K562 (cell line): Measurements from ENCODE around the gene MCM6. TPM values are rescaled to one million over a fixed set of nuclear protein-coding genes. Genes with fewer than 3 reads are reported as not detected.
A peak's percentile ranks its signal among the peaks of the same experiment; 100 is the strongest.

Source experiments
- ATAC-seq: fragments of 200-7000 bp; cut with Tn5 transposase; 3 replicates; pipeline ENCODE4 v1.9.1; 2020; ENCODE audit warnings: moderate library complexity
- BruUV-seq: library from RNA; stranded (reverse); fragments of 400-500 nt; replicated peaks from 2 replicates; lab custom pipeline; 2021; lab: Mats Ljungman, UMichigan
- CTCF ChIA-PET: fragments of 300-600 bp; formaldehyde crosslinking; extraction: SDS; loops from one replicate; lab custom pipeline; 2021; ENCODE audit warnings: low intra/inter-chr PET ratio; lab: Yijun Ruan, JAX
- POLR2A ChIA-PET: fragments of 300-600, 350-650 bp; sonication (Branson Sonifier 250); formaldehyde crosslinking; extraction: SDS; loops from one replicate; lab custom pipeline; 2021; ENCODE audit warnings: antibody characterized with exemption, inconsistent platforms; lab: Yijun Ruan, JAX
- DNase-seq, 4 experiments: peaks; one replicate each; pipeline versions ENCODE4 v3.0.0 to v3.0.0-alpha.2; 2011 to 2018; ENCODE audit warnings: low spot score in 3 of 4, mixed read lengths in 3 of 4; ENCODE audit errors: extremely low read depth in 1 of 4
- FAIRE-seq: peaks from 2 replicates; lab custom pipeline; 2011; peaks lifted over from hg19 to GRCh38; lab: Jason Lieb, UNC
- H2AFZ ChIP-seq: 2 replicates; pipeline ENCODE4 v1.6.0; 2011; ENCODE audit warnings: low read depth, low read length, control low read depth, inconsistent platforms
- H3K27ac ChIP-seq: fragments of 200-600 bp; 3 replicates; pipeline ENCODE4 v1.8.0; 2011; ENCODE audit warnings: low read depth, mild to moderate bottlenecking, control low read depth, inconsistent platforms, low read length, moderate library complexity, mixed read lengths; ENCODE audit errors: extremely low read depth
- H3K27me3 ChIP-seq, 2 experiments: fragments of 300-600 bp in 1 of 2; 2 replicates in 1 of 2; 3 replicates in 1 of 2; pipeline versions ENCODE4 v1.6.0 to v1.8.0; 2011; ENCODE audit warnings: inconsistent platforms in 2 of 2, low read length in 2 of 2, mild to moderate bottlenecking in 1 of 2, mixed read lengths in 1 of 2, moderate library complexity in 1 of 2; ENCODE audit not compliant: control insufficient read depth in 2 of 2, insufficient read depth in 2 of 2
- H3K36me3 ChIP-seq: fragments of 300-600 bp; 3 replicates; pipeline ENCODE4 v1.8.0; 2011; ENCODE audit warnings: mild to moderate bottlenecking, low read length, inconsistent platforms; ENCODE audit not compliant: control insufficient read depth, insufficient read depth
- H3K4me1 ChIP-seq, 2 experiments: fragments of 200-600 bp in 1 of 2; replicated peaks in 1 of 2; 2 replicates in 1 of 2; 3 replicates in 1 of 2; pipeline versions ENCODE4 v1.5.1 to v1.8.0; 2011; ENCODE audit warnings: inconsistent platforms in 2 of 2, low read length in 2 of 2, mild to moderate bottlenecking in 1 of 2, mixed read lengths in 1 of 2, moderate library complexity in 1 of 2; ENCODE audit not compliant: control insufficient read depth in 2 of 2, insufficient read depth in 2 of 2
- H3K4me2 ChIP-seq: 2 replicates; pipeline ENCODE4 v1.6.1; 2011; ENCODE audit warnings: low read length, control low read depth, inconsistent platforms, mixed read lengths; ENCODE audit not compliant: insufficient read depth
- H3K4me3 ChIP-seq: fragments of 200-600 bp; sonication (generic), shearing (Covaris generic); 2 replicates; pipeline ENCODE4 v1.5.1; 2016; ENCODE audit warnings: control low read depth, inconsistent platforms
- H3K79me2 ChIP-seq: fragments of 200-600 bp; 3 replicates; pipeline ENCODE4 v1.8.0; 2011; ENCODE audit warnings: low read length, inconsistent platforms; ENCODE audit not compliant: control insufficient read depth, insufficient read depth
- H3K9ac ChIP-seq, 2 experiments: 2 replicates each; pipeline versions ENCODE4 v1.6.0 to v1.6.1; 2011; ENCODE audit warnings: low read depth in 2 of 2, low read length in 2 of 2, control low read depth in 1 of 2, inconsistent platforms in 1 of 2, mild to moderate bottlenecking in 1 of 2, mixed read lengths in 1 of 2; ENCODE audit not compliant: insufficient read depth in 1 of 2
- H3K9me1 ChIP-seq: one replicate; pipeline ENCODE4 v1.6.0; 2011; ENCODE audit warnings: inconsistent platforms, mild to moderate bottlenecking, low read length, moderate library complexity; ENCODE audit not compliant: control insufficient read depth, insufficient read depth
- H3K9me3 ChIP-seq: replicated peaks from 2 replicates; pipeline ENCODE4 v1.5.1; 2011; ENCODE audit warnings: low read depth, low read length, inconsistent platforms; ENCODE audit not compliant: control insufficient read depth, insufficient read depth
- H4K20me1 ChIP-seq: replicated peaks from 2 replicates; pipeline ENCODE4 v1.6.1; 2011; ENCODE audit warnings: low read length, inconsistent platforms, mixed read lengths; ENCODE audit not compliant: control insufficient read depth, insufficient read depth
- ATF1 ChIP-seq, 2 experiments: fragments of 450-650 bp in 1 of 2; IDR thresholded peaks; 2 replicates each; pipeline ENCODE4 v1.6.1; 2016; ENCODE audit warnings: missing compliant biosample characterization in 1 of 2, missing genetic modification characterization in 1 of 2
- BHLHE40 ChIP-seq: IDR thresholded peaks from 2 replicates; pipeline ENCODE4 v1.6.1; 2011; ENCODE audit warnings: low read length, improper control_type of control experiment
- EP400 ChIP-seq: fragments of 450-650 bp; IDR thresholded peaks from 2 replicates; pipeline ENCODE4 v1.6.1; 2017; ENCODE audit warnings: antibody characterized with exemption, mild to moderate bottlenecking, moderate library complexity
- L3MBTL2 ChIP-seq: fragments of 450-650 bp; IDR thresholded peaks from 2 replicates; pipeline ENCODE4 v1.6.1; 2016; ENCODE audit warnings: mild to moderate bottlenecking, moderate library complexity
- MNT ChIP-seq, 2 experiments: fragments of 450-650 bp; conservative IDR thresholded peaks; 2 replicates each; pipeline ENCODE4 v1.6.1; 2017; ENCODE audit warnings: mild to moderate bottlenecking in 2 of 2, moderate library complexity in 2 of 2
- RAD51 ChIP-seq: fragments of 450-650 bp; IDR thresholded peaks from 2 replicates; pipeline ENCODE4 v1.7.1; 2016; ENCODE audit warnings: low read depth, mild to moderate bottlenecking, borderline replicate concordance
- SPI1 ChIP-seq: IDR thresholded peaks from 2 replicates; pipeline ENCODE4 v1.6.1; 2011; ENCODE audit warnings: low read depth, low read length, control low read depth, borderline replicate concordance
- ZBTB33 ChIP-seq: sonication (generic); formaldehyde crosslinking; IDR thresholded peaks from 2 replicates; pipeline ENCODE4 v1.8.1; 2023; ENCODE audit warnings: mild to moderate bottlenecking, missing genetic modification reagents
- ZNF384 ChIP-seq: IDR thresholded peaks from 2 replicates; pipeline ENCODE4 v1.6.1; 2012; ENCODE audit warnings: low read depth, low read length, improper control_type of control experiment
- WGBS: fragments of 100-300 bp; shearing (Covaris generic); methylation state at CpG from one replicate; pipeline ENCODE4 v1.1.6; 2016; ENCODE audit warnings: low coverage, mixed read lengths; ENCODE audit not compliant: insufficient coverage; ENCODE audit errors: missing lambda C conversion rate; 5-methylcytosine and 5-hydroxymethylcytosine counted together
- in situ Hi-C: fragments of 300-500 bp; cut with MboI; formaldehyde crosslinking; loops from 4 replicates; pipeline ENCODE4 v1.15.0; 2018; ENCODE audit warnings: inconsistent platforms, mixed read lengths
- intact Hi-C: fragments of 100-400 bp; cut with micrococcal nuclease; formaldehyde crosslinking; loops from 2 replicates; pipeline ENCODE4 v1.14.2; 2022
- polyA plus RNA-seq, 8 experiments: library from polyadenylated mRNA; depleted of rRNA in 4 of 8; stranded (reverse) in 5 of 8; unstranded in 3 of 8; fragments of >200 nt; fragmentation: Nextera tagmentation in 2 of 8; fragmentation: Illumina TruSeq in 1 of 8; extraction: Ambion mirVana in 2 of 8; extraction: Trizol in 1 of 8; gene quantifications; 2 replicates each; pipeline versions ENCODE4 v1.2.1 to v1.2.3, GENCODE V29; 2011 to 2014; ENCODE audit warnings: inconsistent platforms in 1 of 8, missing spikeins in 1 of 8
- total RNA-seq, 7 experiments: library from RNA; depleted of rRNA in 6 of 7; stranded (reverse); fragments of >200 nt in 6 of 7; fragmentation: Illumina TruSeq in 2 of 7; extraction: Trizol in 2 of 7; gene quantifications; 2 replicates each; pipeline versions ENCODE4 v1.2.1 to v1.2.3, GENCODE V29; 2011 to 2021; ENCODE audit warnings: low replicate concordance in 1 of 7

The MCM6 gene
- total and polyA plus RNA-seq, 9 of the 15 experiments (the other 6 are each of a cell fraction or from before 2014, with no cell fraction given): 42.6 to 133 (median 82.4) TPM

GRCh38 chr2:135798275-135798705 is 78.0 kb downstream of the MCM6 start:
- Histone ChIP-seq H3K4me2 (no peak overlapping the region), H3K4me3 (no peak overlapping the region), H3K9me3 (peaks cover 6% of the 10 kb centered on the region), H2AFZ (no peak overlapping the region; the same call in 1 of the 2 replicates), H3K4me1 (no peaks in the 10 kb centered on the region; a peak in 2 of 5 replicates), H3K27me3 (no peaks in the 10 kb centered on the region), H3K9me1 (no peaks in the 10 kb centered on the region), H3K9ac (no peak overlapping the region), H3K36me3 (no peaks in the 10 kb centered on the region), H4K20me1 (no peaks in the 10 kb centered on the region), H3K79me2 (no peaks in the 10 kb centered on the region), H3K27ac (no peak overlapping the region)
- ChIA-PET CTCF (interaction anchor here (1.7 kb wide), 1 partner anchor 809 kb away, joined by 4 read pairs; no protein-coding TSS in a partner anchor), POLR2A (interaction anchor here (1.1 to 1.3 kb wide), 2 partner anchors 14 to 77 kb away, joined by 3 to 4 read pairs; no protein-coding TSS in a partner anchor)
- 19% methylated on average over 4 of the region's 5 CpGs for WGBS
- in situ Hi-C loops: loop anchor here (10.0 kb wide), 1 partner anchor 803 kb away; no protein-coding TSS in a partner anchor
- no peak for TF ChIP-seq RAD51
- 0 out of 2 replicates have a peak, but pooled peaks have one; percentile 19 for TF ChIP-seq SPI1
- FAIRE-seq: no peak
- ATAC-seq: peak; percentile 16
- no TSS peak for BruUV-seq
- no peak for DNase-seq
- intact Hi-C loops: loop anchor here (5.0 kb wide), 1 partner anchor 326 kb away; no protein-coding TSS in a partner anchor

- FAIRE-seq: peak; percentile 97
- intact Hi-C loops: loop anchor here (1.0 to 5.0 kb wide), 3 partner anchors 325 to 808 kb away; no protein-coding TSS in a partner anchor
- POLR2A ChIA-PET: interaction anchor here (0.7 to 1.3 kb wide), 4 partner anchors 7 to 78 kb away, joined by 3 to 4 read pairs (median 3); no protein-coding TSS in a partner anchor
- TF ChIP-seq BHLHE40: peak; percentile 99
- peak; percentile 32; the same call in 1 of the 2 replicates for TF ChIP-seq L3MBTL2
- peak; percentile 56; the same call in 1 of the 2 replicates for TF ChIP-seq EP400
- TF ChIP-seq ZBTB33 (CRISPR knock-in tag): 0 out of 2 replicates have a peak, but pooled peaks have one; percentile 20
- no peak for TF ChIP-seq ATF1 (CRISPR knock-in tag; IDR thresholded peaks at IDR 0.05)
- TF ChIP-seq ATF1 (tag; IDR thresholded peaks at IDR 0.05): 0 out of 2 replicates have a peak, but pooled peaks have one; percentile 45
- TF ChIP-seq ZNF384: 0 out of 2 replicates have a peak, but pooled peaks have one; percentile 19
- TF ChIP-seq MNT (conservative IDR thresholded peaks at IDR 0.05): peak; percentile 31 to 56; a peak in 2 of 4 replicates
Observed at GRCh38 chr2:135797497-135798274, 78.6 kb downstream of the MCM6 start.

More at GRCh38 chr2:135797497-135798274, 78.6 kb downstream of the MCM6 start:
- 18% methylated on average over 22 of the region's 22 CpGs for WGBS
- ATAC-seq (peak; percentile 94), DNase-seq (peak; percentile 81 to 86 (median 82))
- H2AFZ ChIP-seq: peak overlapping the region; percentile 48; the same call in 1 of the 2 replicates
- CTCF ChIA-PET: interaction anchor here (1.7 kb wide), 1 partner anchor 808 kb away, joined by 4 read pairs; no protein-coding TSS in a partner anchor
- H3K27me3 ChIP-seq: no peaks in the 10 kb centered on the region
- H3K9ac ChIP-seq: no peak overlapping the region
- peak overlapping the region; percentile 14; the same call in 1 of the 2 replicates for H3K4me2 ChIP-seq
- peaks cover 6% of the 10 kb centered on the region for H3K9me3 ChIP-seq
- BruUV-seq: no TSS peak
- H3K36me3 ChIP-seq: no peaks in the 10 kb centered on the region
- H3K9me1 ChIP-seq: no peaks in the 10 kb centered on the region
- H3K27ac ChIP-seq: no peak overlapping the region
- no peaks in the 10 kb centered on the region for H4K20me1 ChIP-seq
- H3K79me2 ChIP-seq: no peaks in the 10 kb centered on the region
- in situ Hi-C loops: loop anchor here (10.0 kb wide), 1 partner anchor 803 kb away; no protein-coding TSS in a partner anchor
- no peaks in the 10 kb centered on the region; a peak in 2 of 5 replicates for H3K4me1 ChIP-seq
- no peak overlapping the region for H3K4me3 ChIP-seq
